Fibroblast of upper back skin (primary cell): Measurements from ENCODE around the gene SUN1.

ENCODE experiments used
- DNase-seq: peaks from one replicate; pipeline ENCODE4 v3.0.0-alpha.2; 2013

SUN1 gene

DNA sequence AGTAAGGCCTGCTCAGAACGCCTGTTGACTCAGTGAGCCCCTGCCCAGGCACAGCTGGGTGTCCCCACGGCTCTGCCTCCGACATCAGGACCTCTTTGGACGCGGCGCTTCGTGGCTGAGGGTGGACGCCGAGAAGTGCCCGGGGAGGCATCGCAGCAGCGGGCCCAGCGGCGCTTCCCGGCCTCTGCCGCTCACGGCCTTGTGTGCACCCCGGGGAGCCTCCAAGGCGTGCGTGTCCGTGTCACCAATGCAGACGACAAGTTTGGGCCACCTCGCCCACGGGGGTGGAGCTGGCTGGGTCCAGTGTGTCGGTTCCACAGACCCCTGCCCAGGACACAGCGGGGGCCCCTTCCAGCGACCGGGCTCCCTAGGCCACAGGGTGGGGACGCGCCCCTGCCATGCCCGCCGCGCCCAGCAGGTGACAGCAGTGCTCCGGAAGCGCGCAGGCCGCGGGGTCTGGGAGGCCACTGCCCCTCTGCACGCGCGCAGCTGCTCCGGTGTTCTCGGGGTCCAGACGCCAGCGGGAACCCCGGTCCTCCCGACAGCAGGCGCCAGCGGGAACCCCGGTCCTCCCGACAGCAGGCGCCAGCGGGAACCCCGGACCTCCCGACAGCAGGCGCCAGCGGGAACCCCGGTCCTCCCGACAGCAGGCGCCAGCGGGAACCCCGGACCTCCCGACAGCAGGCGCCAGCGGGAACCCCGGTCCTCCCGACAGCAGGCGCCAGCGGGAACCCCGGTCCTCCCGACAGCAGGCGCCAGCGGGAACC is 76.5 kb downstream of the SUN1 start:
- peak; percentile 28 for DNase-seq

DNA sequence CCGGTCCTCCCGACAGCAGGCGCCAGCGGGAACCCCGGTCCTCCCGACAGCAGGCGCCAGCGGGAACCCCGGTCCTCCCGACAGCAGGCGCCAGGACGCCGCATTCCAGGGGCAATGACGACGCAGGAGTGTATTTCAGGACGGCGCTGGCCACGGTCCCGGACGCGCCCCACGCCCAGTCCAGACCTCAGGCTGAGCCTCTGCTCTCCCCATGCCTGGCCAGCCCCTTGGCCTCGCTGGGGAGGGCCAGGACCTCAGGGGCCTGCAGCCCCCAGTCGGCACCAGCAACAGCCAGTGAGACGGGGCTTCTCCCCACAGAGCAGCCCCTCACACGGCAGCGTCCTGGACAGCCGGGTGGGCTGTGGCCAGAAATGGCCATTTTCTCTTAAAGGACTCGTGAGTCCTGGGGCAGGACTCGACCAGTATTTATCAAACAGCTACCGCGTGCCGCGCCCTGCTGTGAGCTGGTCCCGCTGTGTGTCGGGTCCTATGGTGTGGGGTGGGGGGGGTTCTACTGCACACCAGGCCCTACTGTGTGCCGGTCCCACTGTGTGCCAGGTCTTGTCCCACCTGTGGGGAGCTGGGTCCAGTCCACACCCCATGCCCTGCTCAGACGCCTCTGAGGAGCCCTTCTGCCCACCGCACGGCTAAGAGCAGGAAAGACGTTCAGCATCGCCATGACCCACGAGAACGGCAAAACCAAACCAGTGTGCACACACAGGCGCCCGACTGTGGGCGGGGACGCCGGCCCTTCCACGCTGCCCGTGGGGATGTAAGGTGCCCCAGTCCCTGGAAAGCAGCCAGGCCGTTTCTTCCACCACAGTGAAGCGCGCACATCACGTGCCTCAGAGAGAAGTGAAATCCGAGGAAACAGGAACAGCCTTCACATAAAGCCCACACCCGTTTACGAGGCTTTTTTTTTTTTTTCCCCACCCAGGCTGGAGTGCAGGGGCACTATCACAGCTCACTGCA is 77.4 kb downstream of the SUN1 start:
- DNase-seq, result peak; percentile 34

DNA sequence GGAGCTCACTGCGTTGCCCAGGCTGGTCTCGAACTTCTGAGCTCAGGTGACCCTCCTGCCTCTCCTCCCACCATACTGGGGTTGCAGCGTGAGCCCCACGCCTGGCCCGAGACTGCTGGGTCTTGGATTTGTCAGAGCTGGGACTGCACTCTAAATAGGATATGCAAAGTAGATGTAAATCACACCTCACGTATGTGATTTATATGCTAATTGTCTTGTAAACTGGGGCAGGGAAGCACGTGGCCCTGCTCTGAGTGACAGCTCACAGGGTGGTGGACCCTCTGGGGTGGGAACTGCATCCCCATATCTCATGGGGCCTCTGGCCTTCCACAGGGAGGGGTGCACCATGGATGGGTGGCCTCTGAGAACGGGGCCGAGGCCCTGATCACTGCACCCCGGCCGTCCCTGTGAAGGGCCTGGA is 78.2 kb downstream of the SUN1 start:
- DNase-seq, result no peak

DNA sequence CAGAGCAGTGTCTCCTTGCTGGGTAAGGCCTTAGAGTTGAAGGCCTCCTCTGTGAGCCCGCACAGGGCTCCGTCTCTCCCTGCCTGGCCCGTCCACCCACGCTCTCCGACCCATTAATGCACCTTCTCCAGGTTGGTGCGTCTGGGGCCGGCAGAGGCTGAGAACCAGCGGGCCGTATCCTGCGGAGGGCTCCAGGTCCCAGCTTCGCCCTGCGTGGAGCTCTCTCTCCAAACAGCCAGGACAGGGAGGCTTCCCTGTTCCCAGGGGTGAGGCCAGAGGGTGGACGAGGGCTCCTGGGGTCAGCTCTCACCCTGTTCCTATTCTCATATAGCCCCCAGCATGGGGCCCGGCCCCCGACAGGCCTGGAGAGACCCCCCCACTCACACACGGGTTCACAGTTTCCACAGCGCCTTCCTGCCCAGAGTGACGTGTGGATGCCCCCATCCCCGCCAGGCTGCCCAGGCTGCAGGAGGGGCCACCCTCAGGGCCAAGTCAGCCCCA is 78.7 kb downstream of the SUN1 start:
- DNase-seq, result no peak

DNA sequence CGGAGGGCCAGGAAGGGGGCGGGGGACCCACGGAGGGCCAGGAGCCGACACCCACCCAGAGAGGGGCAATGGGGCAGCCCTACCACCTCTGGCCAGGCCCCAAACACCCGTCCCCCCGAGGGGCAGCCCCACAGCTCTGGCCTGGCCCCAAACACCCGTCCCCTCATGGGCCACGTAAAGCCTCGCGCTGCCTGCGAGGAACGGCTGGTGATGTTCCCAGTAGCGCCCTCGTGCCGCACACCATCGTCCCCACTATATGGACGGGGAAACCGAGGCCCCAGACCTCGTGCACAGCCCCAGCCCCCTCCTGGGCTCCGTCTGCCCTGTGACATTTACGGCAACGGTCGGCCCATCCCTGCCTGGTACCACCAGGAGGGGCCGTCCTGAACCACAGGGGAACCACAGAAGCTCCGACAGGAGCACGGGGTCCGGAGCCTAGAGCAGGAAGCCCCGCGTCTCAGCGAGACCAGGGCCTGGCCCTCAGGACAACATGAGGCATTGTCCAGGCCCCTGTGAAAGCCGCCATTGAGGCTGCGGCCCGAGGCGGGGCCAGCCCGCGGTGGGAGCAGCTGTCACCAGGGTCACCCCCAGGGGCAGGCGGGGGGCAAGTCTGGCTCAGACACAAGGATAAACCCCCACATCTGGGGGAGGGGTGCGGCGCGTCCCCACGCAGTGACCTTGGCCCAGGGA is 79.7 kb downstream of the SUN1 start:
- no peak for DNase-seq

DNA sequence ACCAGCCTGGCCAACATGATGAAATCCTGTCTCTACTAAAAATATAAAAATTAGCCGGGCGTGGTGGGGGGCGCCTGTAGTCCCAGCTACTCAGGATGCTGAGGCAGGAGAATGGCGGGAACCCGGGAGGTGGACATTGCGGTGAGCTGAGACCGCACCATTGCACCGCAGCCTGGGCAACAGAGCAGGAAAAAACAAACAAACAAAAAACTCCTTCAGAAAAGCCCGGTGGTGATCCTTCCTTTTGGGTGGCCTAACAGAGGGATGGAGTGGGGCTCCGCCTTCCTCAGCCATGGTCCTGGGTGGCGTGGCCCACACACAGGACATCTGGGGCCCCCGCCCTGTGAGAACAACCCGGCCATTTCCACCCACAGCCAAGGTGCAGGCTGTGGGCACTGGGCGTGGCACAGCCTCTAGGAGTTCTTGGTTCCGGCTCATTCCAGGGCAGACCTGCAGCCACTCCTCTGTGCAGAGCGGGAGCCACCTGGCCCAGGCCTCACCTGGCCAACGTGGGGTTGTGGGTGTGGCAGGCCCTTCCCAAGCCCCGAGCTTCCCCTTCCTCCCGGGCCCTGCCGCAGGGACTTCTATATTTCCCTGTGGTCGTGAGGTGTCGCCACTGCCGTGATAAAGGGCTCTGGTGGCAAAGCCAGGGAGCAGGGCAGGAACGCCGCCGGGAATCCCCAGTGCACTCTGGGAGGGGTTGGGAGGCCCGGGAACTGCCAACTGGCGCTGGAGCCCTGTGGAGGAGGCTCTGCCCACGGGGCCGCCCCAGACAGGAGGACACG is 81.7 kb downstream of the SUN1 start:
- DNase-seq, result no peak

DNA sequence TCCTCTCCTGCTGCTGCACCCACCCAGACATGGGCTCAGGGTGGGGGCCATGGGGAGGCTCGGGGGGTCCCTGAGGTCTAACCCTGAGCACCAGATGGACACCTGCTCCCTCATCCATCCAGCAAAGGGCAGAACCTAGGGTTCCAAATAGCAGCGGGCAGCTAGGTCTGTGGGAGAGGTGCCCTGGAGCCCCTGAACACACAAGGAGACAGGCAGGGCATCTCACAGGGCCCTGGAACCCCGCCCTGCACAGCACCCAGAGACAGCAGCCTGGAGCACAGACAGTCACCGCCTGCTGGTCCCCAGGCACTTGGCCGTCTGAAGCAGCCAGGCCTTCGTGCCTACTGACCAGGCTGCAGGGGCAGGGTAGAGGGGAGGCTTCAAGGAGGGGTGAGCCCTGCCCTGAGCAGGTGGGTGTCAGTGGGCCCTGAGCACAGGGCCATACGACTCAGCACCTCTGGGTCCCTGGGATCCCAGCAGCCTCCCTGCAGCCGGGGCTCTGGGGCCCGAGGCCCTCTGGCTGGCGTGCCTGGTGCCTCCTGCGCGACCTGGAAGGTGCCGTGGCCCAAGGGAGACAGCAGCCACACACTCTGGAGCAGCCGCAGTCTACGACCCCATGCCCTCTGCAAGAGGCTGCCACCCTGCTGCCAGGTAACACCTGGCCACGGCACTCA is 82.4 kb downstream of the SUN1 start:
- no peak for DNase-seq

DNA sequence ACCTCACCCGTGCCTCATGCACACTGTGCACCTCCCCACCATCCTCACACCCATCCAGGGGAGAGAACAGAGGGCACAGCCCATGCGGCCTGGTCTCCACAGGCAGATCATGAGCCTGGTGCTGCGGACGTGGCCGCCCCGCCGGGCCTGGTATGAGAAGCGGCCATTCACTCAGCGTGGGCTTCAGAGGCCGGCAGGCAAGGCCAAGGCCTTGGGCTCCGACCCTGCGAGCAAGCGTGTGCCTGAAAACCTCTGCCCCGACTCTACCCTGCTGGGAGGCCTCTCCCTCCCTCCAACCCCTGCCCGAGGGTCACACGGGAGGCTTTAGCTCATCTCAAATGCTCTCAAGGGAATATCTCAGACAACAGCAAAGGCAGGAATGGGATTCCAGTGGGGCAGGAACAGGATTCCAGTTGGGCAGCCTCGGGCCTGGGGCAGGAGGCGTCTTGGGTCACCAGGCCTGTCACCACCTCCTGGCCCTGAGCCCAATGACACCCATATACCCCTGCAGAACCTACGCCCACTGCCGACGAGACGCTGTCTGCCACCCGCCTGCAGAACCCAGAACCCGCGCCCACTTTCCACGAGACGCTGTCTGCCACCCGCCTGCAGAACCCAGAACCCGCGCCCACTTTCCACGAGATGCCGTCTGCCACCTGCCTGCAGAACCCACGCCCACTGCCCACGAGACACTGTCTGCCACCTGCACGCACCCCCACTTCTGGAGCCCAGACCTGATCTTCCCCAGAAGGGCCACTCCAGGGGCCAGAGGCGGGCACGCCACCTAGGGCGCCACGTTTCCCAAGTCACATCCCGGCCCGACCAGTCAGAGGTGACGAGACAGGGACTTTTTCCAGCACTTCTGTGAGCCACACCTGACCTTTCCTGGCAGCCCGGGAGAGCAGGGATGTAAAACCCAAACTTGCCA is 83.3 kb downstream of the SUN1 start:
- no peak for DNase-seq

DNA sequence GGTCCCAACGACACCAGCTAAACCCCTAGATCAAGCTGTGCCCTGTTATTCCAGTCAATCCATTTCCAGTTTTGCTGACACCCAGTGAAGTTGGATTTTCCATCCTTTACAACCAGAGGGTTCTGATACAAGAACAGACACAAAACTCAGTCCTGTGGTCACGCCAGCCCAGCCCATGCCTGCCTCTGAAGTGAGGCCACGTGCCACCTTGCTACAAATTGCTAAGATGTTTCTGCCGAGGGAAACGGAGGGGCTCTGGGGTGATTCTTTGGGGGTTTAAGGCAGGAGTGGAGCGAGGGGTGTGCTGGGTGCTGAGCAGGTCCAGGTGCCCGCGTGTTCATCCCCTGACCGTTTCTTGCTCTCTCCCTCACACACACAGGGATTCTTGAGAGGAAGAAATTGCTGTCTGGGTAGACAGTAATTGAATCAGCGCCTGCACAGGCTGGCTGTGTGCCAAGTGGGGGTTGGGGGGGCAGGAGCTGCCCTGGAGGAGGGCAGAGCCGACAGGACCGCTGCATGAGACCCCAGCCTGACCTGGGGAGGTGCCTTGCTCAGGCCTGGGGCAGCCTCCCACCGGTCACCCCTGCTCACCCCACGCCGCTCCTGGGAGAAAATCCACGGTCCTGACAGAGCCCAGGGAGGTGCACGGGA is 84.1 kb downstream of the SUN1 start:
- no peak for DNase-seq

DNA sequence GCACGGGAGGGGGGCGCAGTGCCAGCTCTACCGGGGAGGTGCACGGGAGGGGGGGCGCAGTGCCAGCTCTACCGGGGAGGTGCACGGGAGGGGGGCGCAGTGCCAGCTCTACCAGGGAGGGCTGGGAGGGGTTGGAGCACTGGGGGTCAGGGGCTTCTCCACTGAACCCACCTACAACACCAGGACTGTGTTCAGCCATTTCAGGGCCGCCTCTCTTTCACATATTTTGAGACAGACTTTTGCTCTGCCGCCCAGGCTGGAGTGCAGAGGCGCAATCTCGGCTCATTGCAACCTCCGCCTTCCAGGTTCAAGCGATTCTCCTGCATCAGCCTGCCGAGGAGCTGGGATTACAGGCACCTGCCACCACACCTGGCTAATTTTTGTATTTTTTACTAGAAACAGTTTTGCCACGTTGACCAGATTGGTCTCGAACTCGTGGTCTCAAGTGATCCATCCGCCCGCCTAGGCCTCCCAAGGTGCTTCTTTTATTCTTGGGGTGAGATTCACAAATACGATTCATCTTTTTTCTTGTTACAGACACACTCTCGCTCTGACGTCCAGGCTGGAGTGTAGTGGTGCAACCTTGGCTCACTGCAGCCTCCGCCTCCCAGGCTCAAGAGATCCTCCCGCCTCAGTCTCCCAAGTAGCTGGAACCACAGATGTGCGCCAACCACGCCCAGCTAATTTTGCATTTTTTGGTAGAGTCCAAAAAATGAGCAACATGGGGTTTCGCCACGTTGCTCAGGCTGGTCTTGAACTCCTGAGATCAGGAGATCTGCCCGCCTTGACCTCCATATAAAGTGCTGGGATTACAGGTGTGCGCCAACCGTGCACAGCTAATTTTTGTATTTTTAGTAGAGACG is 85.2 kb downstream of the SUN1 start:
- DNase-seq, result no peak

DNA sequence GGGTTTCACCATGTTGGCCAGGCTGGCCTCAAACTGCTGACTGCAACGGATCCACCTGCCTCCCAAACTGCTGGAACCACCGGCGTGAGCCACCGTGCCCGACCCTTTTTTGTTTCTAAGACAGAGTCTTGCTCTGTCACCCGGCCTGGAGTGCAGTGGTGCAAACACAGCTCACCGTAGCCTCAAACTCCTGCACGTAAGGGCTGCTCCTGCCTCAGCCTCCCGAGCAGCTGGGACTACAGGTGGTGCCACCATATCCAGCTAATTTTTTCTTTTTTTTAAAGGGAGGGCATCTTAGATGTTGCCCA is 85.8 kb downstream of the SUN1 start:
- no peak for DNase-seq

DNA sequence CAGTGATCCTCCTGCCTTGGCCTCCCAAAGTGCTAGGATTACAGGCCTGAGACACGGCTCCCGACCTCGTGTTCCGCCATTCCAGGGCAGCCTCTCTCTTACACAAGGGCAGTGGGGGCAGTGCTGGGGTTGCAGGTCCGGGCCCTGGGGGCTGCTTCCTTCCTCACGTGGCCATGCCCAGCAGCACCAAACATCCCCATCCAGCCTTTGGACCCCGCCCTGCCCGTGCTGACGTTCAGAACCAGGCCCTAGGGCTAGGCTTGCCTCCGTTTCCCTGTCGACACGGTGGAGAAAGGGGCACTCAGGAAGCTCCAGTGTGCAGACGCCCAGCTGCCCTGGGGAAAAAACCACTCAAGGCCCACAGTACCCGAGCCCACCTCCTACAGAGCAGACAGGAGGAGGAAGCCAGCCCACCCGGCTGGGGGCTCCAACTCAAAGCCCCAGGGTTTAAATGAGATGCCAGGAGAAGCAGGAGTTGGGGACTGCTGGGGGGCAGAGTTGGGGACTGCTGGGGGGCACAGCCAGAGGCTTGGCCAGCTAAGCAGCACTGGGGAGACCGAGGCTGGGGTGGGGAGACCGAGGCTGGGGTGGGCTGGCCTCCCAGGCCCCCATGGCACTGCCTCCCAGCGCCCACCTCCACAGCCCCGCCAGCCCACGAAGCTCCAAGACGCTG is 86.3 kb downstream of the SUN1 start:
- DNase-seq, result no peak

DNA sequence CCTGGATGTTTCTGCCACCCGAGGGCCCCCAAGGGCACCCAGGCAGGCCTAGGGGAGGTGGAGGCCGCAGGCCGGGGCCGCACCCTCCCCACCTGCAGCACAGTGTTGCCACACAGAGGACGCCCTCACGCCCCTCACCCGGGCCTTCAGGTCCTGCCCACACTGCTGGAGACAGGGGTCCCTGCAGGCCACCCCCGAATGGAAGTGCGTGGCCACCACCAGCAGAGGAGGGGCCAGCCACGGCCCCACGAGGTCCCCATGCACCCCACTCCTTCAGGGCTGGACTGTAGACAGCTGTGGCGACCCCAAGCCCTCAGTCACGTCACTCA is 86.8 kb downstream of the SUN1 start:
- no peak for DNase-seq

DNA sequence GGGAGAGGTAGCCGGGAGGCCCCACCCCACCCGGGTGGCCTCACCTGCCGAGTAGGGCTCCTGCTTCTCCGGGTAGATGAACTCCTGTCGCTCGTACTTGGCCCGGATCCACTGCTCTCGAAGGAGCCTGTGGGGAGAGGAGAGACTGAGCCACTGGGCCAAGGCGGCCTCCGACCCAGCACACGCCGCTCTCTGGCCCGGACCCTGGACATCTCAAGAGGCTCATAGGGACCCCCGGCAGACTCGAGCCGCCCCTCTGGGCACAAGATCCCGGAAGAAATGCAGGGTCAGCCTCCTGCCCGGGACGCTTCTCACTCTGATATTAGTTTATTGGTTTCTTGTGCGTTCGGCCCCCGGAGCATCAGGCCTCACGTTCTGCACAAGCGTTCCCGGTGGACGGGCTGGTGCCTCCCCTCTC is 87.7 kb downstream of the SUN1 start:
- no peak for DNase-seq

DNA sequence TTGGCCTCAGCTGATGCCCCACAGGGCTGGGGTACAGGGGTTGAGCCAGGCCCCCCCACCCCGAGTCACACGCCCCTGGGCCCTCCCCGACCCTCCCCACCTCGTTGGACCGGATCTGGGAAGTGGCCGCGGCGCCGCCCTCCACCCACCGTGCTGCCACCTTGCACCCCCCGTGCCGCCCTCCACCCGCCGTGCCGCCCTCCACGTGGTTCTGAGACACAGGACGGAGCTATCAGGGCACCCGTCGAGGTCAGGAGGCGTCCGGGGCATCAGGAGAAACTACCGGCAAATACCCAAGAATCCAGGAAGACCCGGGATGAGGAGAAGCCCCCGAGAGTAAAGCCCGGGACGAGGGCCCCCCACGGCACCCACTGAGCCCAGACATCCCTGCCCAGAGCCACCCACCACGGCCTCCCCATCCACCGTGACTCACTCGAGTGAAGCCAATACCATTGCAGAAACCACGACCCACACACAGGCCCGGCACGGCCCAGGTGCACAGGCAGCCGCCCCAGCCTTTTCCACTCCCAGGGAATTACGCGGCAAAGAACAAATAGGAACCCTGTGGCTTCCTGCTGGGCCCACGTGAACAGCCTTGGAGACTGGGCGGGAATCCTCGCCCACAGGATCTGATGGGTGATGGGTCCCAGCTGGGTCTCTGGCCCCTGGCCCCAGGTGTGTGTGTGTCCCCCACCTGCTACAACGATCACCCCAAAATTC is 88.2 kb downstream of the SUN1 start:
- DNase-seq, result no peak

DNA sequence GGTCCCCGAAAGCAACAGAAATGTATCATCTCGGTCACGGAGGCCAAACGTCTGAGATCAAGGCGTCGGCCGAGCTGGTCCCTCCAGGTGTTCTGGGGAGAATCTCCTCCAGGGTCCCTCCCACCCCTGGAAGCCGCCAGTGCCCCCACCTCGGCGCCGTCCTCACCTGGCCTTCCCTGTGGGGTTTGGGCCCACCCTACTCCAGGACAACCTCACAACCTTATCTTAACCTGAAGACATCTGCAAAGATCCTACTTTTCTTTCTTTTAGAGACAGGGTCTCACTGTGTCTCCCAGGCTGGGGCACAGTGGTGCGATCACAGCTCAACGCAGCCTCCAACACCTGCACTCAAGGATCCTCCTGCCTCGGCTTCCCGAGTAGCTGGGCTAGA is 88.8 kb downstream of the SUN1 start:
- no peak for DNase-seq

DNA sequence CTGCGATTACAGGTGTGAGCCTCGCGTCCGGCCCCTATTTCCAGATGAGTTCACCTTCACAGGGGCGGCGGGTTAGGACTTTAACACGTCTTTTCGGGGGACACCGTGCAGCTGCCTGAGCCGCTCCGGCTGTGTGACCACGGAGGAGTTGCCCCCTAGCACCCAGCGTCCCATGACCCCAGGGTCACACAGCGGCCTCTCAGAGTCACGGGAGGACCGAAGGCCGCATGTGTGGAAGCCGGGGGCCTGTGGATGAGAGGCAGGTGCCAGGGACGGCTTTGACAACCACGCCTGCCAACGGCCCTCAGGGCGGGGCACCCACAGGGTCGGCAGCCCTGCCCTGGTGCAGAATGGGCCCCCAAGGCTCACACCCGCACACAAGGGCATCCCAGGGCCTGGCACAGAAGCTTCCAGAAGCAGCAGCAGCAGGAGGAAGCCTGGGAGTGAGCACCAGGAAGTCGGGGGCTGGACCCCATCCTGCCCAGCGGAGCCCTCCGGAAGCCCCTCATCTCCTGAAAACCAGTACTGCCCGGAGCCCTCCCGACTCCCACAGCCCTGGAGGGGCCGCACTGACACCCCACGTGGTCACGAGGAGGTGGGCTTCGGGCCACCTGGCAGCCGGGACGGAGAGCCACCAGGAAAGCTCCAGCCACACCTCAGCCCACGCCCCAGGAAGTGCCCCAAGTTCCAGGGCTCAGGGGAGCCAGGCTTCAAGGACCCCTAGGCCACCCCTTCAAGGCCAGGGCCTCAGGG is 89.5 kb downstream of the SUN1 start:
- no peak for DNase-seq
